Astrocyte of the cerebellum (primary cell): ENCODE measurements around the gene SPRYD4.

ENCODE experiments used
- DNase-seq: peaks from one replicate; pipeline ENCODE4 v3.0.0-alpha.2; 2011; ENCODE audit warnings: low read depth
- H3K4me3 ChIP-seq: 2 replicates; pipeline ENCODE4 v1.5.1; 2011; ENCODE audit warnings: mild to moderate bottlenecking, low read depth, low read length, moderate library complexity
- CTCF ChIP-seq: IDR thresholded peaks from 2 replicates; pipeline ENCODE4 v1.5.1; 2012; ENCODE audit warnings: low read length, low read depth, moderate library complexity, mild to moderate bottlenecking; ENCODE audit errors: missing control alignments
- in situ Hi-C: cut with HindIII; loops from 2 replicates; pipeline ENCODE4 v1.10.0; 2017; ENCODE audit warnings: low sequenced_read_pairs

The SPRYD4 gene

GRCh38 chr12:56476143-56476542, 7.8 kb downstream of the SPRYD4 start:
- no peak overlapping the region for H3K4me3 ChIP-seq
- TF ChIP-seq CTCF = no peak
- no peak for DNase-seq
- in situ Hi-C loops = no loop called here

GRCh38 chr12:56476972-56477432, 8.6 kb downstream of the SPRYD4 start:
- in situ Hi-C loops = no loop called here
- DNase-seq = no peak
- H3K4me3 ChIP-seq = no peak overlapping the region
- no peak for TF ChIP-seq CTCF

- in situ Hi-C loops = no loop called here
- no peak overlapping the region for H3K4me3 ChIP-seq
- no peak for TF ChIP-seq CTCF
- DNase-seq = no peak
These were observed 9.3 kb downstream of the SPRYD4 start for GRCh38 chr12:56477521-56478225.

- DNase-seq = no peak
- no peak for TF ChIP-seq CTCF
- in situ Hi-C loops = no loop called here
- no peak overlapping the region for H3K4me3 ChIP-seq
These were observed 11.2 kb downstream of the SPRYD4 start for GRCh38 chr12:56479625-56480024.

GRCh38 chr12:56484566-56484965, 16.2 kb downstream of the SPRYD4 start:
- H3K4me3 ChIP-seq = no peak overlapping the region
- in situ Hi-C loops = no loop called here
- TF ChIP-seq CTCF = no peak
- DNase-seq = no peak

- in situ Hi-C loops = no loop called here
- no peak overlapping the region for H3K4me3 ChIP-seq
- TF ChIP-seq CTCF = no peak
- DNase-seq = no peak
These were observed 18.3 kb downstream of the SPRYD4 start for GRCh38 chr12:56486694-56487093.
